HG02885 (cell line): ENCODE results near the gene PDE3A.

ENCODE experiments used
- ATAC-seq: cut with Tn5 transposase; IDR thresholded peaks from one replicate; pipeline ENCODE4 v1.9.1; 2021; ENCODE audit warnings: mild to moderate bottlenecking; ENCODE audit not compliant: unreplicated experiment, poor library complexity

Gene PDE3A

GRCh38 chr12:20415641-20416040, 47.3 kb downstream of the PDE3A start:
- no peak for ATAC-seq

DNA sequence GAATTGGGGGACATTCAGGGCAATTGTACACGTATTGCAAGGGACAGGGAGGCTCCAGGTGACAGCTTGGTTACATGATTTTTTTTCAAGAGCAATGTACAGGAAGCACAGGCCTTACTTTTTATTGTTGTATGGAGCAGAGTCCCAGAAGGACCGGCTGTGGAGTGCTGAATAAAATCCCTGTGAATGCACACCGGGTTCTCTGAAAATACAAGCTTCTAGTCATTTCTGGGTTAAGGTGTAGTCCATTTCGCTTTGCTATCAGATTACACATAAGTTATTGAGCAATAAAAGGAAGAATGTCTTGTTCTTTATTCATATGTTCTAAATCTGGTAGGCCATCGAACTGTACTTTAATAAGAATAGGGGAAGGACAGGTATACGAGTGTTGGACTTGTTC, 52.2 kb downstream of the PDE3A start:
- ATAC-seq = no peak

DNA sequence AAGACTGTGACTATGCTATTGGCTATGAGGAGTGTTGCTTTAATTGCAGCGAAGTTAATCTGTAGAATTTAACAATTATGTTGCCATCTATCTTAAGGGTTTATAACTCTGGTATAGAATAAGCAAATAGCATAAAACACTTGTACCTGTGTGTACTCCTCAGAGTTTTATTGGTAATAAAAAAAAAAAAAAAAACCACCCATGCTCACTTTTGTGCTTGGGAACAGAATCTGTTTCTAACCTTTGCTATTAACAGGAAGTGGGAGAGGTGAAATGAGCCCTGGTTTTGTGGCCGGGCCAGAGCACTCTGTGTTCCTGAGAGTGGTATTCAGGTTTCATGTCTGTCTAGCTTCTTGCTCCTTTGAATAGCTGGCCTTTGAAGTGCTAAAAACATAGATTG, 53.1 kb downstream of the PDE3A start:
- no peak for ATAC-seq

GRCh38 chr12:20423557-20423956, 55.2 kb downstream of the PDE3A start:
- ATAC-seq = no peak

GRCh38 chr12:20424841-20425240, 56.5 kb downstream of the PDE3A start:
- ATAC-seq = no peak

- ATAC-seq = no peak
Observed at GRCh38 chr12:20426191-20426590, 57.9 kb downstream of the PDE3A start.

DNA sequence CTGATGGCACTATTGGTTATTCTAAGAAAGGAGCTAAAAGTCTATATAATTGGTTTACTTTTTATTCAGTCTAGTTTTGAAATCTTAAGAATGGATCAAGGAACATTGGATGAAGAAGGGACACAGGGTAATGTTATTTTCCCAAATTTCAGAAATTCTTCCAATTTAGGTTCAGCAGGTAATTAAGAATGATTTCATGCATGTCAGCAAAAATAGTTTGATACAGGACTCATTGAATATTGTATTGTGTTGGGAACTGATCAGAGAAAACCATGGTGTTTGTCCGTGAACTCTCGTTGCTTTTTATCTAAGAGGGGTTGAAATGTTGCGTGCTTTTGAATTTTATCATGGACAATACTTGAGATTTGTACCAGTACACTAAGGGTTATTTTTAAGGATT, 58.6 kb downstream of the PDE3A start:
- no peak for ATAC-seq

DNA sequence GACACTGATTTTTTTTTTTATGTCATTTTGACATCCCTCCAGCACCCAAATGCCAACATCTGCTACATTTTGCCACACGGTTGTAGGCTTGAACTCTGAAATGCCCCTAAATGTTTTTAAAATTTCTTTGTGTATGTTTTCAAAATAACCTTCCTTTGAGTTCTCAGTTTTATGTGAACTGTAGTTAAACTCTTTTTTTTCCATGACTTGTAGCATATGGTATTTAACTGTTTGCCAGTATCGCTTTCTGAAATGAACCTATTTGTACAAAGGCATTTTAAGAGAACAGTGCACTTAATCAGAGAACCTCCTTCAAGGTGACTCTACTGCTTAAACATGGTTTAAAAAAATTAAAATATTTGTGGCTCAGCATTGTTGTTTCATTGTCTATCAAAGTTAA, 61.5 kb downstream of the PDE3A start:
- ATAC-seq = no peak

- no peak for ATAC-seq
Observed at GRCh38 chr12:20432290-20432689, 64.0 kb downstream of the PDE3A start.

DNA sequence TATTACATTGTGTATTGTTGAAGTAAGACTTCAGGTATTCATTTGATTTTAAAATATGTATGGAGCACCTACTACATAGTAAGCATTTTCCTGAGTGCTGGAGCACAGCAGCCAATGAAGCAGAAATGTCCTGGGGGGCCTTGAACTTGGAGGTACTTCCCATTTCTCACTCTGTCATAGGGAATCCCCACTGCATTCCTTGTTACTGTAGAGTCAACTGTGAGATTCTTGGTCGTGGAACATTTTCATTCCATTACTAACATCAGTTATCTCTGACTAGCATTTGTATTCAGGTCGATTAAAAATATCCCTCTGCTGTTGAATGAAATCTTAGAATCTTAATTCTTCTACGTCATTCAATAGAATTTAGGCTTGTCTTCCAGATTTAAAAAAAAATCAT, 66.7 kb downstream of the PDE3A start:
- no peak for ATAC-seq

DNA sequence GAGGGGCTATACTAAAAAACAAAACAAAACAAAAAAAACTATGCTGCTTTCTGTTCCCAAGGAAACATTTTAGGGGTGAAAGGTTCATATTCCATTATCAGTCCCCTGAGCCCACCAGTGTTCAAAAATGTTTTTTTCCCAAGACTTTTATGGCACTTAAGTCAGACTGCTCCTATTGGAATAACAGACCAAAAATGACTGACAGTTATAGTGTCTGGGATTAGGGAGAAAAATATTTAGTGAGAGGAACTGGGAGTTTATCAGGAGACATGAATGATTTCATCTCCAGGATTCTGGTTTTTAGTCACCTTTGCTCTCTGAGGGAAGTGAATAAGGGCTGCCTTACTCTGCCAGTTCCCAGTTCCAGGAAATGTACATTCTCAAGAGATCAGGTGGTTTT, 68.0 kb downstream of the PDE3A start:
- no peak for ATAC-seq

DNA sequence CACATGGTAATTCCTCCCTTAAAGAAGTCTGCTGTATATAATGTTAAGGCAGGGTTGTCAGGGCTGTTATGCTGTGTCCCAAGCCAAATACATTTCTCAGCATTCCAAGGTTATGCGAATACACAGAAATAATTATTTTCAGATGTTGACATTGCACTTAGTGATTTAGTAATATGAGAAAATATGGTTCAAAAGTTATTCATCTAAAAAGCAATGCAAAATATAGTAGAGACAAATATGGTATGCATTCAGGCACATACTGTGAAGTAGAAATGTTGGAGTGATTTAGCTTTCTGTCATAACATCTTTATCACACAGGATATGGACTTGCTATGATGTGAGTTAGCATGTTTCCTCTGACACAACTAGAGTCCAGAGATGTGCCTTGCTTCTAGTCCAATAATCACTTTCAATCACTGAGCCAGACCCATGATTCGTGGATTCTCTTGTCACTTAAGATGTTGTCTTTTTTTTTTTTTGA, 70.0 kb downstream of the PDE3A start:
- ATAC-seq = no peak

DNA sequence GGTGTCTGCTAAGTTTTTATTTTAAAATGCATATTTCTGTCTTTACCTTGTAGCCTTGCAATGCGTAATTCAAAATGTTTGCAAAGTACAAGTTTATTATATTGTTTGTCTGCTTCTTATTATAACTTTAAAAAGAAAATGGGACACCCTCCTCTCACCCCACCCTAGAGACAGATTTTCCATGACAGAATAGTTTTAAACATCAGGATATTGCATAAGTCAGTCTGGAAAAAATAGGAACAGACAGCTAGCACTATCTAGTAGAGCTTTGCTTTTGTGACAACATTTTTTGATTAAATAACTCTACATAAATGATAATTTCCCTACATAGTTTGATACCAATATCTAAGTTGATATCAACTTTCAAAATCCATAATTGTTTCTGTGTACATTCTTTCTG, 71.3 kb downstream of the PDE3A start:
- ATAC-seq = no peak

GRCh38 chr12:20440408-20440807, 72.1 kb downstream of the PDE3A start:
- no peak for ATAC-seq

- ATAC-seq = no peak
Observed at GRCh38 chr12:20442322-20442721, 74.0 kb downstream of the PDE3A start.

DNA sequence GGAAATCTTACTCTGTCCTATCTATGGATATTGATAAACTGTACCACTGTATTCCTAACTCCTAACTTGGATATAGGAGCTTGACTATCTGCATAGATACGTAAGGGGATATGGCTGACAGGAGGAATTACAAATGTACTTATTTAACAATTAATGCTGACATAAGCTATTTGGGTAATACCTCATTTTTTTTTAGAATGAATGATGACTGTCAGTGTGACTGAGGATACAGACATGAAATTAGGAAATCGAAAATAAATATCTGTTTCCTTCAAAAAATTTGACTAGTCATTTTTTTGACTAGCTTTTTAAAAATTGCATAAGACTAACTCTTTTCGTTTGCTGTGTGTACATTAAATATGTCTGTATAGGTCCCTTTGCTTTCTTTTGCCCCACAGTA, 74.9 kb downstream of the PDE3A start:
- no peak for ATAC-seq

- no peak for ATAC-seq
Observed at GRCh38 chr12:20443792-20444191, 75.5 kb downstream of the PDE3A start.

DNA sequence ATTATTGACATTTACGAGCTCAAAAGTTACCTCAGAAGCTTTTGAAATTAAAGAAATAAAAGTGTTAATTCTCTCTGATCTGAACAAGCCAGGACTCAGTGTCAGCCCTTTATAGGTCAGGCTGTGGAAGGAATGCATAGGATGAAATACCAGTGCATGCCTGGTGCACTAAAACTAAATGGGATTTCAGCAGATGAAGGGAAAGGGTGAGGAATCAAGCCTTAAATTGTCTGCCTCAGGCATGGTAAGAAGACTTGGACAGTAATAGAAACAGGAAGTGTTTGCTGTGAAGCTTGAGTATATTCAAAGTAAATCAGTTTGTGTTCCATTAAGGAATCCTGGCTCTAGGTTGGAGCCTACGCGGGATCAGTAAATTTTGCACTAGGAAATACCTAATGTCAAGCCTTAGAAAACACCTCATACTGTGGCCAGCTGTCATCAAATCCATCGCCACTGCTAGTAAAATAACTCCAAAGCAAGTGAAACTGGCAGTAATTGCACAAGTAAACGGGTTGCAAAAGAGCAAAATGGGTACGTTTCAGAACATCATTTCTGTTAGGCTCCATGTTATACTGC, 76.3 kb downstream of the PDE3A start:
- no peak for ATAC-seq

- ATAC-seq = no peak
Observed at GRCh38 chr12:20445687-20446086, 77.3 kb downstream of the PDE3A start.

DNA sequence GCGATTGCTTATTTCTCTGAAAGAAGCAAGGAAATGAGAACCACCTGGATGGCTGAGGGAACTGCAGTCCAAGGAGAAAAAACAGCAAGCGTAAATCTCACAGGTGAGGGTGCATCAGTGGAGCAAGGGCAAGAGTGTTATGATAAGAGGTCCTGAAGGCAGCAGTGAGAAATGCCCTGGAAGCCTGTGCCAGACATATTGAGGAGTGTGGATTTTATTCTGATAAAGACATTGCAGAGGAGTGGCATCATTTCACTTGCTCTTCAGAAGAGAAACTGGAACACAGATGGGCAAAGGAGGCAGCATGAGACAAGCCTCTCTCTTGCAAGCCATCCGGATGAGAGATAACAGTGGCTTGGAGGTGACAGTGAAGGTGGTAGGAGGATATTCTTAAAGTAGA, 78.5 kb downstream of the PDE3A start:
- no peak for ATAC-seq

- ATAC-seq = no peak
Observed at GRCh38 chr12:20448781-20449180, 80.4 kb downstream of the PDE3A start.

GRCh38 chr12:20450591-20451180, 82.3 kb downstream of the PDE3A start:
- no peak for ATAC-seq
